Activated T-cell treated with anti-CD3 and anti-CD28 coated beads, Interleukin-2, amount 50 U/mL, for 24 hours (primary cell): ENCODE data around the gene TSPAN16.
"Not testable (repeated sequence)": the region's sequence is repeated elsewhere in the genome, so short reads cannot be mapped to it uniquely, and the experiment has no call there.

ENCODE experiments used
- DNase-seq: peaks from one replicate; pipeline ENCODE4 v3.0.0-alpha.2; 2020
- H3K27ac Mint-ChIP-seq: 2 replicates; pipeline ENCODE4 v1.8.0; 2020; ENCODE audit warnings: mild to moderate bottlenecking, mixed read lengths
- H3K27me3 Mint-ChIP-seq: 2 replicates; pipeline ENCODE4 v1.8.0; 2020; ENCODE audit warnings: mixed read lengths
- H3K36me3 Mint-ChIP-seq: 2 replicates; pipeline ENCODE4 v1.8.0; 2020; ENCODE audit warnings: low read depth, mixed read lengths
- H3K4me1 Mint-ChIP-seq: 2 replicates; pipeline ENCODE4 v1.8.0; 2020; ENCODE audit warnings: low read depth, mixed read lengths
- H3K4me3 Mint-ChIP-seq: 2 replicates; pipeline ENCODE4 v1.8.0; 2020; ENCODE audit warnings: mild to moderate bottlenecking, moderate library complexity, mixed read lengths
- H3K9me3 Mint-ChIP-seq: 2 replicates; pipeline ENCODE4 v1.8.0; 2020; ENCODE audit warnings: mixed read lengths

Gene TSPAN16

DNA sequence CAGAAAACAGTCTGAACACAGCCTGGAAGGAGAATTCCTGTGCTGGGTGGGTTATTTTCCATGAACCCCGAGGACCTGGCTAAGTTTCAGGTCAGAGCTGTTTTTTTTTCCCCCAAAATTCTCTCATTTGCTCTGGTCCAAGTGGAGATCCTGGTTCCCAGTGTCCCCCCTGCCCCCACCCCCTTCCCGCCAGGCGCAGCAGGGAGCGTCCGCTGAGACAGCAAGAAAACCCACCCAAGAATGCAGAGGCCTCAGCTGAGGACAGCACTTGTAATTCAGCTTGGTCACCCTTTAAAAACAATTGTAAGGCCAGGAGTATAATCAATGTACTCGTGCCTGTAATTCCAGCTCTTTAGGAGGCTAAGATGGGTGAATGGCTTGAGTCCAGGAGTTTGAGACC is 11.4 kb upstream of the TSPAN16 start:
- Mint-ChIP-seq H3K4me3 (no peak overlapping the region), H3K36me3 (no peaks in the 10 kb centered on the region), H3K27me3 (peaks cover 55% of the 10 kb centered on the region), H3K27ac (no peak overlapping the region), H3K9me3 (peaks cover 2% of the 10 kb centered on the region), H3K4me1 (peaks cover 10% of the 10 kb centered on the region)
- no peak for DNase-seq

DNA sequence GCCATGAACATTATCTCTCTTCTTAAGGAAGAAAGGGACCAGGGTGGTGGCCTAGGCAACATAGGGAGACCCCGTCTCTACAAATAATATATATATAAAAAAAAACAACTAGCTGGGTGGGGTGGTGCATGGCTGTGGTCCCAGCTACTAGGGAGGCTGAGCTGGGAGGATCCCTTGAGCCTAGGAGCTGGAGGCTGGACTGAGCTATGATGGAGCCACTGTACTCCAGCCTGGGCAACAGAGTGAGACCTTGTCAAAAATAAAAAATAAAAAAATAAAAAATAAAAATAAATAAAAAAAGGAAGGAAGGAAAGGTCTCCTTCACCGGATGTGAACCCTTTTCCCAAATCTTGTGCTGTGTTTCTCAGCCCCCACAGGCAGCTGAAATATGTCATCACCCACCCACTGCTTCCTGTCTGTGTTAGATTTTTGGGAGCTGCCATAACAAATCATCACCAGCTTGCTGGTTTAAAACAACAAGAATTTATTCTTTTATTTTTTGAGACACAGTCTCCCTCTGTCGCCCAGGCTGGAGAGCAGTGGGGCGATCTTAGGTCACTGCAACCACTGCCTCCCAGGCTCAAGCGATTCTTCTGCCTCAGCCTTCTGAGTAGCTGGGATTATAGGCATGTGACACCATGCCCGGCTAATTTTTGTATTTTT is 9.5 kb upstream of the TSPAN16 start:
- Mint-ChIP-seq H3K27ac (no peak overlapping the region), H3K27me3 (peaks cover 57% of the 10 kb centered on the region), H3K4me1 (peaks cover 5% of the 10 kb centered on the region), H3K4me3 (no peak overlapping the region), H3K36me3 (no peaks in the 10 kb centered on the region), H3K9me3 (no peaks in the 10 kb centered on the region)
- no peak for DNase-seq

DNA sequence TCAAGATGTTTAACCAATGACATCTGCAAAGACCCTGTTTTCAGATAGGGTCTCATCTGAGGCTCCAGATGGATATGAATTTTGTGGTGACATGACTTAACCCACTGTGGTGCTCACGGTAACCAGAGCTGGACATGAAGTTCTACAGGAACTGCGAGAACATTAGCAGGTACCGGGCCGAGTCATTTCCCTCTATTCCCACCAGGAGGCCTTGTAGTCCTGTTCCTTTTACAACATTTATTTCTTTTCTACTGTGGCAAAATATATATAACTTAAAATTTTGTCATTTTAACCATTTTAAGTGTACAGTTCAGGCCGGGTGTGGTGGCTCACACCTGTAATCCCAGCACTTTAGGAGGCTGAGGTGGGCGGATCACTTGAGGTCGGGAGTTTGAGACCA is 7.6 kb upstream of the TSPAN16 start:
- no peak for DNase-seq
- Mint-ChIP-seq H3K4me1 (peaks cover 6% of the 10 kb centered on the region), H3K4me3 (no peak overlapping the region), H3K36me3 (no peaks in the 10 kb centered on the region), H3K9me3 (no peaks in the 10 kb centered on the region), H3K27me3 (peaks cover 51% of the 10 kb centered on the region), H3K27ac (no peak overlapping the region)

DNA sequence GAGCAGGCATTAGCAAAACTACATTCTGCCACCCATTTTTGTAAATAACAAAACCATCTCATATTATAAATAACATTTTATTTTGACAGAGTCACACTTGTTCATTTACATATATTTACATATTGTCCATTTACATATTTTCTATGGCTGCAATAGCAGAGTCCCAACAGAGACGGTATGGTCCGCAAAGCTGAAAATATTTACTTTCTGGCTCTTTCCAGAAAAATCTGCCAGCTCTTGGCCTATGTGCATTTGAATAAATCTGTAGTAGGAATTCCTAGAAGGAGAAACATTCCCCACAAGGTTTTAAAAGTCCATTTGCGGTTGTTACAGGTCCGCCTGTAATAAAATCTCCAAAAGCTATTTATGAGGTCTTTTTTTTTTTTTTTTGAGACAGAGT is 5.7 kb upstream of the TSPAN16 start:
- Mint-ChIP-seq H3K9me3 (no peaks in the 10 kb centered on the region), H3K4me1 (peaks cover 7% of the 10 kb centered on the region), H3K36me3 (no peaks in the 10 kb centered on the region), H3K27ac (no peak overlapping the region), H3K4me3 (no peak overlapping the region), H3K27me3 (peaks cover 52% of the 10 kb centered on the region)
- DNase-seq: no peak

DNA sequence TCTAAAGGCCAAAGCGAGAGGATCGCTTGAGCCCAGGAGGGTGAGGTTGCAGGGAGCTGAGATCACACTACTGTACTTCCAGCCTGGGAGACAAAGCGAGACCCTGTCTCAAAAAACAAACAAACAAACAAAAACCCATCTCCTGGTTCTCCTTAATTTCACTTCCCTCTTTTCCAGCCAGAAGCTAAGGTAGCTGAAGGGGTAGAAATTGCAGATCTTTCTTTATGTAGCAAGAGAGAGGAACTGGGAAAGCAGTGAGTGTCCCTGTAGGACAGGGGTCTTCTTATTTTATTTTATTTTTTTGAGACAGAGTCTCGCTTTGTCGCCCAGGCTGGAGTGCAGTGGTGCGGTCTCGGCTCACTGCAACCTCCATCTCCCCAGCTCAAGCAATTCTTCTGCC is 4.5 kb upstream of the TSPAN16 start:
- Mint-ChIP-seq H3K9me3 (no peaks in the 10 kb centered on the region), H3K36me3 (no peaks in the 10 kb centered on the region)

DNA sequence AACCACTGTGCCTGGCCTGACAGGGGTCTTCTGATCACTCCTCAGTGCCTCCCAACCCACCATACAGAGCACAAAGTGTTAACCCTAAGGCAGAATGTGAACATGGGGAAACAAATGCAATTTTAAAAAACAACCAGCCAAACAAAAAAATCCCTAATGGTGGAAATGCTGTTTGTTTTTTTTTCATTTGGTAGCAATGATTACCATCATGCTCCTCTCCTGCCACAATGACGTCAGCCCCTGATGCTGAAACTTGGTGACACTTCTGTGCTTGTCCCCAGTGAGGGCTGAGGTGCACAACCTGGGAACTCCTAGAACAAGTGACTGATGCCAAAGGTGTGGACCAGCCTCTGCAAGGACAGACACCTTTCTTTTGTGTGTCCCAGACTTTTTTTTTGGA is 4.0 kb upstream of the TSPAN16 start:
- Mint-ChIP-seq H3K9me3 (no peaks in the 10 kb centered on the region), H3K36me3 (no peaks in the 10 kb centered on the region), H3K27ac (no peak overlapping the region), H3K4me1 (peaks cover 5% of the 10 kb centered on the region), H3K27me3 (peaks cover 52% of the 10 kb centered on the region), H3K4me3 (no peak overlapping the region)
- no peak for DNase-seq

More for the DNA sequence above, 4.5 kb upstream of the TSPAN16 start:
- Mint-ChIP-seq H3K4me1 (peaks cover 7% of the 10 kb centered on the region), H3K27ac (no peak overlapping the region), H3K27me3 (peaks cover 53% of the 10 kb centered on the region), H3K4me3 (no peak overlapping the region)
- DNase-seq: no peak

DNA sequence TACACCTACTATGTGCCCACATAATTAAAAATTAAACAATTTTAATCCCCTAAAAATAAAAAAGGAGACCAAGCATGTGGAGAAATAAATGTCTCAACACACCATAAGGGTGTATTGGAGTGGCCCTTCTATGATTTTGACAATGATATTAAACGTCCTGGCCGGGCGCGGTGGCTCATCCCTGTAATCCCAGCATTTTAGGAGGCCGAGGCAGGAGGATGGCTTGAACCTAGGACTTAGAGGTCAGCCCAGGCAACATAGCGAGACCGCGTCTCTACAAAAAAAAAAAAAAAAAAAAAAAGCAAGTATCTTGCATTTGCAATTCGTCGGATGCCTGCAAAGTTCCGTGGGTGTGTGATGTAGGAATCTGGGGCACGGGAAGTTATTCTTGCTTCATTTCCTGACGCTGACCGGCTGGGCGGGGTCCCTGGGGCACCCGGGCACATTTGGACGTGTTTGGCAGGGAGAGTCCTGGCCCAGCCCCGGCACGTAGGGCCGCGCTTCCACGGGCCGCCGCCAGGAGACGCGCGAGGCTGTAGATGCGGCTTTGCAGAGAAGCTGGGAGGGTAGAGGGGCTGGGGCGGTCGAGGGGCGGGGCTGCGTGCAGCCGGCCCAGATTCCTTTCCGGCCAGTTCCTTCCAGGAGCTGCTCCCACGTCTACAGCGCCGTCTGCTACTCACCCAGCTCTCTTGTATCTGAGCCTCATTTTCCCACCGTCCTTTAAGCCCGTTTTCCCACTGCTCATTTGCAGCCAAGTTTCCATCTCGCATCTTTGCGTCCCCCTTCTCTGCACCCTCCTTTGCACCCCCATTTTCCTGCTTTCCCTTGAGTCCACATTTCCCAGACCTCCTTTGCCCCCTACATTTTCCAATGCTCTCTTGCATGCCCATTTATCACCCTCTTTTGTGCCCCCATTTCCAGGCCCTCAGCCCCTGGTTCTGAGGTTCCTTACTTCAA is 2.2 kb upstream of the TSPAN16 start:
- Mint-ChIP-seq H3K4me1 (peaks cover 3% of the 10 kb centered on the region), H3K9me3 (no peaks in the 10 kb centered on the region), H3K27me3 (peaks cover 47% of the 10 kb centered on the region), H3K4me3 (peak overlapping the region; percentile 39), H3K36me3 (no peaks in the 10 kb centered on the region), H3K27ac (no peak overlapping the region)
- DNase-seq: peak; percentile 89

DNA sequence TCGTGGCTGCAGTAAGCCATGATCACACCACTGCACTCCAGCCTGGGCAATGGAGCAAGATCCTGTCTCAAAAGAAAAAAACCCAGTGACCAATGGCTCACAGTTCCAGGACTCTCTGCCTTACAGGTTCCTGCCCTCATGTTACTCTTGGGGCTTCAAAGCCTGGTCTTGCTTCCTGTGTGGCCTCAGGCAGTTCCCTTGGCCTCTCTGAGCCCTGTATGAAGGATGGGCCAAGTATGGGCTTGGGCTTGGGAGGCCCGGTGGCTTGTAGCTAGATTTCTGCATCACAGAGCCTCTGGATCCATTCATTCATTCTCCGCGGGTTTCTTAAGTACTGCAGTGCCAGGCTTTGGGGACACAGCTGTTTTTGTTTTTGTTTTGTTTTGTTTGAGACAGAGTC is 780 bp upstream of the TSPAN16 start:
- Mint-ChIP-seq H3K9me3 (no peaks in the 10 kb centered on the region), H3K27ac (no peak overlapping the region)
- DNase-seq: no peak

DNA sequence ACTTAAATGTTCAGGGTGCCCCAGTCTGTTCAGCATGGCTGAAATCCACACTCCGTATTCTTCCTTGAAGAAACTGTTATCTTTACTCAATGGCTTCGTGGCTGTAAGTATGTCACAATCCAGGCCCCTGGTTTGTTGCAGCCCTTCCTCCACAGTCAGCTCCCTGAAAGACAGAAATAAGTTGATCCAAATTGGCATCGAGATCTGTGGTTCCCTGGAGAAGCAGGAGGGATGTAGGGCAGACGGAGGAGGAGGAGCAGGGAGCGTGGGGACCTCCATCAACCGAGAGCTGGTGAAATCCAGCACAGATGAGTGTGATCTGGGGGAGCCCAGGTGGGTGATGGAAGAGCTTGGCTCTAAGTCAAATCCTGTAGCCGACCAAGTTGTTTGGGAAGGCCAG is 304 bp downstream of the TSPAN16 start:
- Mint-ChIP-seq H3K27ac (no peak overlapping the region), H3K4me3 (no peak overlapping the region), H3K27me3 (peaks cover 37% of the 10 kb centered on the region), H3K4me1 (peaks cover 3% of the 10 kb centered on the region), H3K36me3 (no peaks in the 10 kb centered on the region), H3K9me3 (no peaks in the 10 kb centered on the region)
- DNase-seq: no peak

More for the DNA sequence above, 780 bp upstream of the TSPAN16 start:
- H3K4me1 Mint-ChIP-seq: peaks cover 3% of the 10 kb centered on the region
- H3K4me3 Mint-ChIP-seq: no peak overlapping the region
- no peaks in the 10 kb centered on the region for H3K36me3 Mint-ChIP-seq
- H3K27me3 Mint-ChIP-seq: peaks cover 45% of the 10 kb centered on the region

DNA sequence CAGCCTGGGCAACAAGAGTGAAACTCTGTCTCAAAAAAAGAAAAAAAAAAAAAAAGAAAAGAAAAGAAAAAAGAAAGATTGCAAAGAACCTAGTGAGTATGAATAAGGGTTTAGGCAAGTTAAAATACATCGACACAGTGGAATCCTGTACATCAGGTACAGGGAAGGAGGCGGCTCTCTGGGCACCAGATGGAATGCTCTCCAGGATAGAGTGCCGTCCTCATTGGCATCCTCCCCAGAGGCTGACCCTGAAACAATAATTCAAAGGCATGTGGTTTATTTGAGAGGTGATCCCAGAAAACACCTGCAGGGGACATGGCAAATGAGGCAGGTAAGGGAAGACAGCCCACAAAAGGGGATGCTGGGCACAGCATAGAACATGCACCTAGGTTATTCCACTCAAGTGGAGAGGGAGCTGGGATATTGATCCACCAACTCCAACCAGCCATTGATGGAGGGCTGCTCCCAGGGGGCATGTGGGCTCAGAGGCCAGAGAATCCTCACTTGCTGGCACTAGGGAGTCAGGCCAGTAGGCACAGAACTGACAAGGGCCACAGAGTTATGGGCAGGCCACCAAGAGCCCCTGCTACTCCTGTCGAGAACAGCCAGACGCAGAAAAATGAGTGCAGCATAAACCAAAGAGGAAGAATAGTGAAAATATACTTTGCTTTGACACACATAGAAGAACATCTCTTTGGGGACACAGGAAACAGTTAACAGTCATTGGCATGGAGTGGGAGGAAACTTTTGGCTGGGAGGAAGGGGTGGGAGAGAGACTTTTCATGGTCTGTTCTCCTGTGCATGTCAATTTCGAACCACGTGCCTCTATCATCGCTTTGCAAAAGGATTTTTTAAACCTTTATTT is 4.2 kb downstream of the TSPAN16 start:
- Mint-ChIP-seq H3K4me3 (no peak overlapping the region), H3K27me3 (peaks cover 15% of the 10 kb centered on the region), H3K27ac (no peak overlapping the region), H3K9me3 (no peaks in the 10 kb centered on the region), H3K36me3 (no peaks in the 10 kb centered on the region), H3K4me1 (no peaks in the 10 kb centered on the region)
- no peak for DNase-seq

DNA sequence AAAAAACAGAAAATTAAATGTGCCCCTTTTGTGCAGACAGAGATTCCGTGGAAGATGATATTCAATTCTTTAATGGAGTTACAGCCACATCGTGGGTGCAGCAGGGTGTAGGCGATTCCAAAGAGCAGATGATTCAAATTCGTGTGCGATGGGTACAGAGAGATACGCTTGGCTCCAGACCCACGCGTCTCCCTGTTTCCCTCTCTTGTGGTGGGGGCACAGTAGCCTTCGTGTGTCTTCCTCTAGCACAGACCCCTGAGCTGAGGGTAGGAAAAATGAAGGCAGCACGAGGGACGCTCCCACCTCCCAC is 4.8 kb downstream of the TSPAN16 start:
- Mint-ChIP-seq H3K27ac (no peak overlapping the region), H3K27me3 (peaks cover 12% of the 10 kb centered on the region), H3K36me3 (no peaks in the 10 kb centered on the region), H3K4me1 (no peaks in the 10 kb centered on the region), H3K4me3 (no peak overlapping the region), H3K9me3 (no peaks in the 10 kb centered on the region)
- no peak for DNase-seq

DNA sequence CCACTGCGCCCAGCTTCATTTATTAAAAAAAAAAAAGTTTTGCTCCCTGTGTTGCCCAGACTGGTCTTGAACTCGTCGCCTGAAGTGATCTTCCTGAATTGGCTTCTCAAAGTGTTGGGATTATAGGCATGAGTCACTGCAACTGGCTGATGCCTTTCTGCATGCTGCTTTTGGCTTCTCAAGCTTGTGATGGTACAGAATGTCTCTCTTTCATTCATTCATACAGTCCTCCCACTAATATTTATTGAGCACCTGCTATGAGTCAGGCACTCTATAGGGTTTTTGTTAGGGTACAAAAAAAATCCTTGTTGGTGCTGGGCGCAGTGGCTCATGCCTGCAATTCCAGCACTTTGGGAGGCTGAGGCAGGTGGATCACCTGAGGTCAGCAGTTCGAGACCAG is 9.0 kb downstream of the TSPAN16 start:
- Mint-ChIP-seq H3K27me3 (peaks cover 9% of the 10 kb centered on the region), H3K27ac (no peak overlapping the region), H3K4me1 (no peaks in the 10 kb centered on the region), H3K9me3 (no peaks in the 10 kb centered on the region), H3K36me3 (no peaks in the 10 kb centered on the region), H3K4me3 (no peak overlapping the region)
- no peak for DNase-seq

DNA sequence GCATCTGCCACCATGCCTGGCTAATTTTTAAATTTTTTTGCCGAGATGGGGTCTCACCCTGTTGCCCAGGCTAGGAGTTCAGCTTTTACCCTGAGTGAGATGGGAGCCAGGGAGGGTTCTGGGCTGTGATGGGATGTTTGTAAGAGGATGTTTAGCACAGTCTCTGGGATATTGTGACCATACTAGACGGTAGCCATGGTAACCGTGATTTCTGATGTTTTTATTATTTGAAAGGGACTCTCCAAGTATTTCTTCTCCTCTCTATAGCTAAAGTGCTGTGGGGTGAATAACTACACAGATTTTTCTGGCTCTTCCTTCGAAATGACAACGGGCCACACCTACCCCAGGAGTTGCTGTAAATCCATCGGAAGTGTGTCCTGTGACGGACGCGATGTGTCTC is 10.4 kb downstream of the TSPAN16 start:
- no peak overlapping the region for H3K27ac Mint-ChIP-seq

DNA sequence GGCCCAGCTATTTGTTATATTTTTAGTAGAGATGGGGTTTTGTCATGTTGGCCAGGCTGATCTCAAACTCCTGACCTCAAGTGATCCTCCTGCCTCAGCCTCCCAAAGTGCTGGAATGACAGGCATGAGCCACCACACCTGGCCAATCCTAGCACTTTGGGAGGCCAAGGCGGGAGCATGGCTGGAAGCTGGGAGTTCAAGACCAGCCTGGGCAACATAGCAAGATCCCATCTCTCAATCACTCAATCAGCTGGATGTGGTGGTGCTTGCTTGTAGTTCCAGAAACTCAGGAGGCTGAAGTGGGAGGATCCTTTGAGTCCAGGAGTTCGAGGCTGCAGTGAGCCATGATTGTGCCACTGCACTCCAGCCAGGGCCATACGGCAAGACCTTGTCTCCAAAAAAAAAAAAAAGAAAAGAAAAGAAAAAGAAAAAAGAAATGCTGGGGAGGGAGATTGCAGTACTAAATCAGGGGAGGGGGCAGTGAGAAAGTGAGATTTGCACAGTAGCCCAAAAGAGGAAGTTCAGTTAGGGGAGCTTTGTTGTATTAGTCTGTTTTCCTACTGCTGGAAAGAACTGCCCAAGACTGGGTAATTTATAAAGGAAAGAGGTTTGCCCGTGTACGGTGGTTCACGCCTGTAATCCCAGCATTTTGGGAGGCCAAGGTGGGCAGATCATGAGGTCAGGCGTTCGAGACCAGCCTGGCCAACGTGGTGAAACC is 24.5 kb downstream of the TSPAN16 start:
- DNase-seq, H3K36me3 Mint-ChIP-seq, H3K27ac Mint-ChIP-seq, H3K9me3 Mint-ChIP-seq, H3K4me3 Mint-ChIP-seq: not testable (repeated sequence)
- H3K27me3 Mint-ChIP-seq: peaks cover 24% of the 10 kb centered on the region
- H3K4me1 Mint-ChIP-seq: peaks cover 17% of the 10 kb centered on the region

More for the DNA sequence above, 10.4 kb downstream of the TSPAN16 start:
- Mint-ChIP-seq H3K27me3 (peaks cover 10% of the 10 kb centered on the region), H3K4me1 (no peaks in the 10 kb centered on the region), H3K9me3 (no peaks in the 10 kb centered on the region), H3K4me3 (no peak overlapping the region), H3K36me3 (no peaks in the 10 kb centered on the region)
- no peak for DNase-seq
